Activated CD8-positive, alpha-beta memory T cell treated with anti-CD3 and anti-CD28 coated beads for 1 hour (primary cell): ENCODE data around the gene DHX32.

ENCODE experiments used
- DNase-seq, 2 donors: peaks; one replicate each; pipeline ENCODE4 v3.0.0-alpha.2; 2020; ENCODE audit warnings: low read depth in 1 of 2; ENCODE audit errors: extremely low read depth in 1 of 2

DHX32 gene

DNA sequence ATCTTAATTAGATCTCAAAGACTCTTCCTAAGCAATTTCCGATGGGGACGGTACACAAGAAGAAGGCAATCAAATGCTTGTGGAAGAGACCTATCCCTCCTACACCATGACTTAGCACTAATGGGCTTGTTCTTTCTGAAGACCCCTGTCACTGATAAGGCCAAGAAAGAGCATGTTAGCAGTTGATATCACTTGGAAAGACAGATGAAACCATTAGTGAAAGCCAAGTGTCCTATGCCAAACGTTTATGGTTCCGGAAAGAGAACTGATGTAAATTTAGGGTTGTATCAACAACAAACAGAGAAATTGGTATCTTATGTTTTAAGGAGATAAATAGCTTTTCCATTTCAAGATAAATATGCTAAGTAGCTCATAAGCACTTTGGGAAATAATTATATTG, 64.5 kb downstream of the DHX32 start:
- no peak for DNase-seq

- DNase-seq, result no peak
Observed at GRCh38 chr10:125815764-125816163, 65.3 kb downstream of the DHX32 start.

GRCh38 chr10:125812128-125812750, 68.9 kb downstream of the DHX32 start:
- no peak for DNase-seq

GRCh38 chr10:125811251-125811650, 69.8 kb downstream of the DHX32 start:
- DNase-seq, result no peak

DNA sequence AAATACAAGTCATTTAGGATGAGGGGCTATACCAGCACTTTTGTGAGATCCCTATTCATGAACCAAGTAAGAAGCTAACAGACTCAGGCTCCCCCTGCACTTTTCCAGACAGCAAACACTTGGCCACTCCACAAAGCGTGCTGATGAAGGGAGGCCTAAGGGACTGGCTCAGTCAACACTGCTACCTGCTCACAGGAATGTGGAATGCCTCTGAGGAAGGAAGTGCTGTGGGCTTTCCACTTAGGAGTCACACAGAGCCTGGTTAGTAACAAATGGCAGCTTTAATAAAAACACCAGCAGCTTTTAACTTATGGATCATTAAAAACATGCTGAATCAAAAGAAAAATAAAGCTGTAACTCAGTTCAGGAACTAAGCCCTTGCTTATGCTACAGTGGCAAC, 73.0 kb downstream of the DHX32 start:
- DNase-seq, result no peak

GRCh38 chr10:125802739-125803138, 78.4 kb downstream of the DHX32 start:
- no peak for DNase-seq

GRCh38 chr10:125802131-125802530, 79.0 kb downstream of the DHX32 start:
- DNase-seq, result no peak

GRCh38 chr10:125801574-125801973, 79.5 kb downstream of the DHX32 start:
- no peak for DNase-seq

GRCh38 chr10:125799451-125800182, 81.5 kb downstream of the DHX32 start:
- no peak for DNase-seq

- no peak for DNase-seq
Observed at GRCh38 chr10:125797994-125798662, 83.0 kb downstream of the DHX32 start.

DNA sequence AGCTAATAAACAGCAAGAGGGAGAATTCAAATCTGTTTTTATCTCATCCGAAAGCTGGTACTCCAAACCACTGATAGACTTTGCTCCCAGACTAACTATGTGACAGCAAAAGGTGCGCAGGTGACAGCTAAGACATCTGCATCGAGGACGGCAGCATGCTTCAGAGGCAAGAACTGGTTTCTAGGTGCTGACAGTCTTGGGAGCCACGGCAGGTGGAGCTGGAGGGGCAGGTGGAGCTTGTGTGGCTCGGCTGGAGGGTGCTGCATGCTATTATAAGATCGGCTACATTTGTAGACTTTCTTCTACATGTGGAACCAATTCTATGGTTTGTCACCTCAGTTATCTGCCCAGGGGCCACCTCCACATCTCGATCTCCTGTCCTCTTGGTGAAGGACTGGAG, 83.7 kb downstream of the DHX32 start:
- DNase-seq, result no peak

GRCh38 chr10:125795637-125796190, 85.4 kb downstream of the DHX32 start:
- no peak for DNase-seq

DNA sequence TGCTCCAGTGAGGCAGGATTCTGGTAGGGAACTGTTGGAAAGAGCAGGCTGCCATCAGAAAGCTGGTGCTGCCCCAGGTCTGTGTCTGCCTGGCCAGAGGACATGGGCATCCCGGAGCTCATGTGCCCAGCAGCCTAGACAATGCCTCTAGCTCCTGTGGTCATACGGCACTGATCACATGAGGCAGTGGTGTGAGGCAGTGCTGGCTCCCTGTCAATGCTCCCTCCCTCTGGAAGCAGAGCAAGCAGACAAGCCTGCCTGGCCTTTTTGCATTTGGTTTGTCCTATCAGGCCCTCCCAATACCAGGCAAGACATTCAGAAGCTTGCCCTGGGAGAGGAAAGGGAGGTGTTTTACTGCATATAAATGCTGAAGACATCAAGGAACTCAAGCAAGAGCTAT, 86.0 kb downstream of the DHX32 start:
- no peak for DNase-seq

GRCh38 chr10:125792342-125793300, 88.5 kb downstream of the DHX32 start:
- DNase-seq, result no peak

GRCh38 chr10:125788156-125789034, 92.7 kb downstream of the DHX32 start:
- DNase-seq, result no peak
